H1 (cell line): Measurements from ENCODE around the gene KLRF1. TPM values are rescaled to one million over a fixed set of nuclear protein-coding genes. Genes with fewer than 3 reads are reported as not detected.

Source experiments
- ATF2 ChIP-seq: IDR thresholded peaks from 2 replicates; pipeline ENCODE4 v1.6.1; 2012; ENCODE audit warnings: low read length, inconsistent platforms
- BCL11A ChIP-seq, 2 experiments: IDR thresholded peaks; one replicate each; pipeline ENCODE4 v1.6.1; 2011; ENCODE audit warnings: low read depth in 2 of 2, low read length in 2 of 2, mild to moderate bottlenecking in 2 of 2
- CBX5 ChIP-seq: fragments of 300-800, 300-1000 bp; sonication (generic); IDR thresholded peaks from 2 replicates; pipeline ENCODE4 v1.7.1; 2016; ENCODE audit warnings: antibody characterized with exemption, low read length, low read depth
- CHD1 ChIP-seq: IDR thresholded peaks from 2 replicates; pipeline ENCODE4 v1.6.1; 2012; ENCODE audit warnings: low read depth, low read length, improper control_type of control experiment
- CTCF ChIP-seq, 3 experiments: IDR thresholded peaks; 1 replicate in 2 of 3; 2 replicates in 1 of 3; pipeline versions ENCODE4 v1.5.1 to v1.6.1; 2011; ENCODE audit warnings: low read length in 3 of 3, mild to moderate bottlenecking in 3 of 3, inconsistent platforms in 2 of 3, low read depth in 1 of 3, moderate library complexity in 1 of 3; ENCODE audit not compliant: insufficient read depth in 1 of 3; ENCODE audit errors: control extremely low read depth in 1 of 3
- HDAC6 ChIP-seq: IDR thresholded peaks from one replicate; pipeline ENCODE4 v1.7.1; 2012; ENCODE audit warnings: low read depth, mild to moderate bottlenecking, inconsistent platforms, low read length, moderate library complexity
- KDM1A ChIP-seq: fragments of 200-600, 300-600 bp; sonication (generic); IDR thresholded peaks from 2 replicates; pipeline ENCODE4 v1.7.1; 2016; ENCODE audit warnings: mild to moderate bottlenecking, low read length, borderline replicate concordance
- POLR2A ChIP-seq, 2 experiments: IDR thresholded peaks; 1 replicate in 1 of 2; 2 replicates in 1 of 2; pipeline ENCODE4 v1.6.1; 2011; ENCODE audit warnings: low read depth in 2 of 2, low read length in 2 of 2, mild to moderate bottlenecking in 2 of 2; ENCODE audit errors: control extremely low read depth in 1 of 2
- RAD21 ChIP-seq, 2 experiments: IDR thresholded peaks in 1 of 2; conservative IDR thresholded peaks in 1 of 2; 2 replicates each; pipeline ENCODE4 v1.6.1; 2011; ENCODE audit warnings: low read depth in 2 of 2, low read length in 2 of 2, improper control_type of control experiment in 1 of 2, inconsistent platforms in 1 of 2, mild to moderate bottlenecking in 1 of 2, moderate library complexity in 1 of 2
- SP1 ChIP-seq: IDR thresholded peaks from 2 replicates; pipeline ENCODE4 v1.6.1; 2011; ENCODE audit warnings: low read depth, low read length
- SRF ChIP-seq: IDR thresholded peaks from 2 replicates; pipeline ENCODE4 v1.6.1; 2011; ENCODE audit warnings: mild to moderate bottlenecking, low read depth, low read length, moderate library complexity
- TAF1 ChIP-seq: IDR thresholded peaks from 2 replicates; pipeline ENCODE4 v1.6.1; 2011; ENCODE audit warnings: mild to moderate bottlenecking, low read depth, low read length
- TAF7 ChIP-seq: optimal IDR thresholded peaks from 2 replicates; pipeline ENCODE3; 2011; ENCODE audit warnings: low read depth, mild to moderate bottlenecking, inconsistent platforms, low read length, moderate library complexity, borderline replicate concordance
- TBP ChIP-seq: IDR thresholded peaks from 2 replicates; pipeline ENCODE4 v1.6.1; 2011; ENCODE audit warnings: low read depth, low read length, improper control_type of control experiment
- TCF12 ChIP-seq: IDR thresholded peaks from 2 replicates; pipeline ENCODE4 v1.6.1; 2011; ENCODE audit warnings: low read depth, mild to moderate bottlenecking, low read length
- TEAD4 ChIP-seq: IDR thresholded peaks from 2 replicates; pipeline ENCODE4 v1.6.1; 2012; ENCODE audit warnings: low read depth, low read length, inconsistent platforms, mixed read lengths
- USF2 ChIP-seq: IDR thresholded peaks from 2 replicates; pipeline ENCODE4 v1.6.1; 2011; ENCODE audit warnings: low read length, improper control_type of control experiment
- YY1 ChIP-seq: IDR thresholded peaks from 2 replicates; pipeline ENCODE4 v1.6.1; 2011; ENCODE audit warnings: low read depth, mild to moderate bottlenecking, low read length
- polyA plus RNA-seq, 7 experiments: library from polyadenylated mRNA; depleted of rRNA in 3 of 7; stranded (reverse) in 5 of 7; unstranded in 2 of 7; fragments of >200 nt in 5 of 7; fragments of 200-250 nt in 2 of 7; gene quantifications; 1 replicate in 5 of 7; 2 replicates in 1 of 7; 4 replicates in 1 of 7; pipeline versions ENCODE4 v1.2.1 to v1.2.3, GENCODE V29; 2011 to 2013; ENCODE audit warnings: missing spikeins in 2 of 7, mixed read lengths in 2 of 7
- total RNA-seq: library from RNA; stranded (reverse); fragmentation: NEBNext Ultra II Directional; extraction: Animal tissue kit (Norgen Biotek cat#: 25700); gene quantifications from 2 replicates; pipeline ENCODE4 v1.2.1, GENCODE V29; 2021

Gene KLRF1
- total and polyA plus RNA-seq, 2 of the 8 experiments (the other 6 are each of a cell fraction or from before 2014, with no cell fraction given), result not detected

- TF ChIP-seq BCL11A (IDR thresholded peaks at IDR 0.05; ENCODE audit: low read depth in 2 of 2, low read length in 2 of 2), result no peak
- TF ChIP-seq YY1, result peak; percentile 41; the same call in 1 of the 2 replicates
- TF ChIP-seq TBP, result no peak
- TF ChIP-seq CBX5, result no peak
- TF ChIP-seq KDM1A, result no peak
- no peak for TF ChIP-seq TAF7
- TF ChIP-seq SRF, result no peak
- no peak for TF ChIP-seq USF2
- no peak for TF ChIP-seq TCF12
- TF ChIP-seq RAD21 (IDR thresholded peaks at IDR 0.05 in 1 of 2, conservative IDR thresholded peaks at IDR 0.05 in 1 of 2; ENCODE audit: low read depth in 2 of 2, low read length in 2 of 2), result peak; percentile 98 to 99
- TF ChIP-seq POLR2A (IDR thresholded peaks at IDR 0.05; ENCODE audit: control extremely low read depth in 1 of 2, low read depth in 2 of 2, low read length in 2 of 2), result no peak
- TF ChIP-seq TEAD4, result peak; percentile 96
- TF ChIP-seq SP1, result peak; percentile 66; the same call in 1 of the 2 replicates
- peak; percentile 53 to 95 (median 94) for TF ChIP-seq CTCF (IDR thresholded peaks at IDR 0.05; ENCODE audit: control extremely low read depth in 1 of 3, insufficient read depth in 1 of 3, low read depth in 1 of 3, low read length in 3 of 3)
- TF ChIP-seq TAF1, result no peak
- TF ChIP-seq ATF2, result no peak
- no peak for TF ChIP-seq CHD1
- no peak for TF ChIP-seq HDAC6
Observed at GRCh38 chr12:9797722-9798619, 29.3 kb upstream of the KLRF1 start (continued).
